ENCODE measurements around the gene MFGE8.

MFGE8 gene

GRCh38 chr15:88913017-88913849 lies at the start of gene MFGE8:
MFGE8 (minus strand) TSS chr15:88913379; CDS start chr15:88913319, 60 bp downstream.
- Histone ChIP-seq H3K4me3 (peak within 1 kb of the TSS; percentile 81), H3K4me1 (peaks cover 51% of the 10 kb centered on the region), H3K27ac (peak within 1 kb of the TSS; percentile 88), H4K20me1 (peaks cover 2% of the 10 kb centered on the region; the same call in 1 of the 2 replicates), H3K9me3 (no peaks in the 10 kb centered on the region), H3K4me2 (peak within 1 kb of the TSS; percentile 99), H3K36me3 (peaks cover 22% of the 10 kb centered on the region), H3K27me3 (no peaks in the 10 kb centered on the region), H3K9ac (peak within 1 kb of the TSS; percentile 89)
- no peak for TF ChIP-seq Cebpa-rat (IDR thresholded peaks at IDR 0.05)

GRCh38 chr15:88959445-88959844 lies 46.3 kb upstream of the MFGE8 start:
- H4K20me1 ChIP-seq, result no peaks in the 10 kb centered on the region
- no peak overlapping the region for H3K27ac ChIP-seq
- no peak for TF ChIP-seq Cebpa-rat (IDR thresholded peaks at IDR 0.05)
- peaks cover 9% of the 10 kb centered on the region for H3K4me1 ChIP-seq
- H3K4me3 ChIP-seq, result no peak overlapping the region
- no peaks in the 10 kb centered on the region for H3K27me3 ChIP-seq
- H3K9ac ChIP-seq, result no peak overlapping the region
- H3K9me3 ChIP-seq, result peaks cover 9% of the 10 kb centered on the region
- no peaks in the 10 kb centered on the region for H3K36me3 ChIP-seq
- no peak overlapping the region for H3K4me2 ChIP-seq

GRCh38 chr15:88956906-88957305 lies 43.7 kb upstream of the MFGE8 start:
- H3K4me2 ChIP-seq, result no peak overlapping the region
- peaks cover 16% of the 10 kb centered on the region for H3K4me1 ChIP-seq
- H3K4me3 ChIP-seq, result no peak overlapping the region
- H4K20me1 ChIP-seq, result no peaks in the 10 kb centered on the region
- 0 out of 2 replicates have a peak, but pooled peaks cover under 1% of the 10 kb centered on the region for H3K9me3 ChIP-seq
- no peak overlapping the region for H3K9ac ChIP-seq
- TF ChIP-seq Cebpa-rat (IDR thresholded peaks at IDR 0.05), result no peak
- H3K27me3 ChIP-seq, result no peaks in the 10 kb centered on the region
- H3K36me3 ChIP-seq, result no peaks in the 10 kb centered on the region
- no peak overlapping the region for H3K27ac ChIP-seq

- Histone ChIP-seq H3K4me1 (peaks cover 16% of the 10 kb centered on the region), H3K9me3 (peaks cover 7% of the 10 kb centered on the region), H4K20me1 (no peaks in the 10 kb centered on the region), H3K9ac (no peak overlapping the region), H3K27me3 (no peaks in the 10 kb centered on the region), H3K4me3 (no peak overlapping the region), H3K36me3 (no peaks in the 10 kb centered on the region), H3K4me2 (no peak overlapping the region), H3K27ac (no peak overlapping the region)
- TF ChIP-seq Cebpa-rat (IDR thresholded peaks at IDR 0.05), result no peak
These were observed 43.1 kb upstream of the MFGE8 start for GRCh38 chr15:88956263-88956662.

GRCh38 chr15:88954431-88955277 lies 41.5 kb upstream of the MFGE8 start:
- H3K4me2 ChIP-seq, result peak overlapping the region; percentile 93
- H4K20me1 ChIP-seq, result no peaks in the 10 kb centered on the region
- H3K27me3 ChIP-seq, result no peaks in the 10 kb centered on the region
- H3K4me1 ChIP-seq, result peaks cover 16% of the 10 kb centered on the region
- H3K27ac ChIP-seq, result peak overlapping the region; percentile 82
- TF ChIP-seq Cebpa-rat (IDR thresholded peaks at IDR 0.05), result no peak
- peaks cover 11% of the 10 kb centered on the region for H3K9me3 ChIP-seq
- H3K36me3 ChIP-seq, result no peaks in the 10 kb centered on the region
- peak overlapping the region; percentile 70 for H3K9ac ChIP-seq
- H3K4me3 ChIP-seq, result no peak overlapping the region; the same call in 1 of the 2 replicates

- Histone ChIP-seq H3K4me1 (peaks cover 16% of the 10 kb centered on the region), H3K4me2 (no peak overlapping the region), H3K27me3 (no peaks in the 10 kb centered on the region)
These were observed 37.5 kb upstream of the MFGE8 start for GRCh38 chr15:88950600-88951160.

GRCh38 chr15:88949734-88950400 lies 36.7 kb upstream of the MFGE8 start:
- no peaks in the 10 kb centered on the region for H3K27me3 ChIP-seq
- H4K20me1 ChIP-seq, result no peaks in the 10 kb centered on the region
- no peak overlapping the region for H3K4me3 ChIP-seq
- H3K9me3 ChIP-seq, result peaks cover 11% of the 10 kb centered on the region
- H3K27ac ChIP-seq, result no peak overlapping the region
- H3K36me3 ChIP-seq, result no peaks in the 10 kb centered on the region
- H3K9ac ChIP-seq, result no peak overlapping the region
- H3K4me2 ChIP-seq, result no peak overlapping the region
- H3K4me1 ChIP-seq, result peaks cover 11% of the 10 kb centered on the region
- TF ChIP-seq Cebpa-rat (IDR thresholded peaks at IDR 0.05), result no peak

More at GRCh38 chr15:88950600-88951160, 37.5 kb upstream of the MFGE8 start:
- H3K27ac ChIP-seq, result no peak overlapping the region
- no peaks in the 10 kb centered on the region for H4K20me1 ChIP-seq
- TF ChIP-seq Cebpa-rat (IDR thresholded peaks at IDR 0.05), result no peak
- H3K36me3 ChIP-seq, result no peaks in the 10 kb centered on the region
- no peak overlapping the region for H3K9ac ChIP-seq
- no peak overlapping the region for H3K4me3 ChIP-seq
- H3K9me3 ChIP-seq, result peaks cover 11% of the 10 kb centered on the region

GRCh38 chr15:88940110-88940675 lies 27.0 kb upstream of the MFGE8 start:
- Histone ChIP-seq H3K4me3 (no peak overlapping the region), H3K27me3 (no peaks in the 10 kb centered on the region), H3K36me3 (no peaks in the 10 kb centered on the region), H4K20me1 (no peaks in the 10 kb centered on the region), H3K9me3 (no peaks in the 10 kb centered on the region), H3K9ac (no peak overlapping the region), H3K27ac (no peak overlapping the region), H3K4me2 (no peak overlapping the region), H3K4me1 (no peaks in the 10 kb centered on the region)
- no peak for TF ChIP-seq Cebpa-rat (IDR thresholded peaks at IDR 0.05)

- Histone ChIP-seq H3K36me3 (no peaks in the 10 kb centered on the region), H3K4me3 (no peak overlapping the region), H4K20me1 (no peaks in the 10 kb centered on the region), H3K9ac (no peak overlapping the region), H3K4me1 (no peaks in the 10 kb centered on the region), H3K27ac (no peak overlapping the region), H3K9me3 (no peaks in the 10 kb centered on the region), H3K4me2 (no peak overlapping the region), H3K27me3 (no peaks in the 10 kb centered on the region)
- no peak for TF ChIP-seq Cebpa-rat (IDR thresholded peaks at IDR 0.05)
These were observed 26.3 kb upstream of the MFGE8 start for GRCh38 chr15:88939486-88939806.

All from BLaER1 (cell line).